Sigmoid colon (tissue), 4 donors: ENCODE results near the gene RFPL3.

ENCODE experiments used
- CTCF ChIP-seq, 4 experiments: fragments of 450-650 bp in 3 of 4; fragments of 200-600 bp in 1 of 4; IDR thresholded peaks; one replicate each; pipeline ENCODE4 v1.5.1; 2016 to 2019; ENCODE audit warnings: antibody characterized with exemption in 4 of 4, mild to moderate bottlenecking in 3 of 4, moderate library complexity in 2 of 4
- EP300 ChIP-seq, 4 donors: sonication (generic); formaldehyde crosslinking; IDR thresholded peaks; one replicate each; pipeline ENCODE4 v1.6.1; 2017; ENCODE audit warnings: antibody characterized with exemption in 4 of 4
- POLR2AphosphoS5 ChIP-seq, 4 donors: sonication (generic); formaldehyde crosslinking; IDR thresholded peaks; one replicate each; pipeline ENCODE4 v1.6.1; 2017; ENCODE audit warnings: antibody characterized with exemption in 4 of 4

- TF ChIP-seq CTCF (IDR thresholded peaks at IDR 0.05) (no peak), EP300 (IDR thresholded peaks at IDR 0.05) (no peak), POLR2AphosphoS5 (IDR thresholded peaks at IDR 0.05) (no peak)
These were observed 49.6 kb downstream of the RFPL3 start for GRCh38 chr22:32407312-32407711.
